Trophoblast cell (in vitro differentiated cells and primary cell): Measurements from ENCODE around the gene CPE.
"Not testable (repeated sequence)": the region's sequence is repeated elsewhere in the genome, so short reads cannot be mapped to it uniquely, and the experiment has no call there.

Experiments used
- DNase-seq, 2 donors: peaks; one replicate each; pipeline ENCODE4 v3.0.0-alpha.2; 2016
- H2AFZ ChIP-seq: 2 replicates; pipeline ENCODE4 v1.6.1; 2013; ENCODE audit warnings: low read length, moderate library complexity, mild to moderate bottlenecking; ENCODE audit not compliant: insufficient read depth, poor library complexity
- H2AK5ac ChIP-seq: 2 replicates; pipeline ENCODE4 v1.6.1; 2013; ENCODE audit warnings: mild to moderate bottlenecking, low read length
- H2BK120ac ChIP-seq: 2 replicates; pipeline ENCODE4 v1.6.1; 2013; ENCODE audit warnings: low read length, mild to moderate bottlenecking, moderate library complexity; ENCODE audit not compliant: insufficient read depth, poor library complexity
- H2BK12ac ChIP-seq: 2 replicates; pipeline ENCODE4 v1.6.1; 2013; ENCODE audit warnings: mild to moderate bottlenecking, low read length, moderate library complexity
- H2BK5ac ChIP-seq: 2 replicates; pipeline ENCODE4 v1.6.1; 2013; ENCODE audit warnings: low read length, low read depth, moderate library complexity, mild to moderate bottlenecking; ENCODE audit not compliant: poor library complexity
- H3K14ac ChIP-seq: 2 replicates; pipeline ENCODE4 v1.6.1; 2013; ENCODE audit warnings: mild to moderate bottlenecking, low read length
- H3K18ac ChIP-seq: 2 replicates; pipeline ENCODE4 v1.6.1; 2013; ENCODE audit warnings: mild to moderate bottlenecking, low read length
- H3K23ac ChIP-seq: 2 replicates; pipeline ENCODE4 v1.6.1; 2013; ENCODE audit warnings: low read length
- H3K27ac ChIP-seq: 2 replicates; pipeline ENCODE4 v1.5.1; 2013; ENCODE audit warnings: low read depth, mild to moderate bottlenecking, inconsistent platforms, low read length, moderate library complexity
- H3K27me3 ChIP-seq: 2 replicates; pipeline ENCODE4 v1.6.1; 2013; ENCODE audit warnings: inconsistent platforms, mild to moderate bottlenecking, low read length, moderate library complexity; ENCODE audit not compliant: insufficient read depth
- H3K36me3 ChIP-seq, 2 experiments: 1 replicate in 1 of 2; 2 replicates in 1 of 2; pipeline ENCODE4 v1.6.1; 2013; ENCODE audit warnings: low read length in 2 of 2, mild to moderate bottlenecking in 2 of 2, moderate library complexity in 1 of 2; ENCODE audit not compliant: insufficient read depth in 2 of 2, control insufficient read depth in 1 of 2
- H3K4ac ChIP-seq: 2 replicates; pipeline ENCODE4 v1.6.1; 2013; ENCODE audit warnings: low read depth, mild to moderate bottlenecking, low read length, moderate library complexity
- H3K4me1 ChIP-seq, 2 experiments: 1 replicate in 1 of 2; 2 replicates in 1 of 2; pipeline ENCODE4 v1.6.1; 2013; ENCODE audit warnings: low read length in 2 of 2, mild to moderate bottlenecking in 2 of 2, moderate library complexity in 1 of 2; ENCODE audit not compliant: insufficient read depth in 2 of 2, control insufficient read depth in 1 of 2
- H3K4me2 ChIP-seq: 2 replicates; pipeline ENCODE4 v1.6.1; 2013; ENCODE audit warnings: inconsistent platforms, mild to moderate bottlenecking, low read length, moderate library complexity
- H3K4me3 ChIP-seq: 2 replicates; pipeline ENCODE4 v1.5.1; 2013; ENCODE audit warnings: mild to moderate bottlenecking, low read depth, low read length, inconsistent platforms
- H3K79me1 ChIP-seq: one replicate; pipeline ENCODE4 v1.6.1; 2013; ENCODE audit warnings: low read length
- H3K79me2 ChIP-seq: 2 replicates; pipeline ENCODE4 v1.6.1; 2013; ENCODE audit warnings: low read length, mild to moderate bottlenecking; ENCODE audit not compliant: control insufficient read depth, insufficient read depth, poor library complexity
- H3K9ac ChIP-seq: 2 replicates; pipeline ENCODE4 v1.6.1; 2013; ENCODE audit warnings: mild to moderate bottlenecking, low read length
- H3K9me3 ChIP-seq: 2 replicates; pipeline ENCODE4 v1.6.1; 2013; ENCODE audit warnings: low read depth, mild to moderate bottlenecking, control low read depth, inconsistent platforms, low read length; ENCODE audit not compliant: insufficient read depth
- H4K12ac ChIP-seq: 2 replicates; pipeline ENCODE4 v1.6.1; 2013; ENCODE audit warnings: low read depth, mild to moderate bottlenecking, low read length, moderate library complexity
- H4K8ac ChIP-seq: 2 replicates; pipeline ENCODE4 v1.6.1; 2013; ENCODE audit warnings: low read depth, mild to moderate bottlenecking, low read length, moderate library complexity
- H4K91ac ChIP-seq: one replicate; pipeline ENCODE4 v1.6.1; 2013; ENCODE audit warnings: low read depth, mild to moderate bottlenecking, low read length, moderate library complexity
- WGBS: extraction: QIAGEN DNeasy Blood & Tissue Kit; methylation state at CpG from one replicate; pipeline ENCODE4 v1.1.7; 2013; ENCODE audit warnings: missing lambda C conversion rate; ENCODE audit not compliant: insufficient read length, insufficient coverage; ENCODE audit errors: extremely low coverage; 5-methylcytosine and 5-hydroxymethylcytosine counted together

Gene CPE

GRCh38 chr4:165342340-165342739 lies 36.5 kb upstream of the CPE start:
- H3K27me3 ChIP-seq, H3K9ac ChIP-seq, H2AFZ ChIP-seq, H4K8ac ChIP-seq, H3K79me1 ChIP-seq, H4K12ac ChIP-seq, H3K4me3 ChIP-seq, H2AK5ac ChIP-seq, DNase-seq, H3K18ac ChIP-seq, H3K23ac ChIP-seq, H3K4me1 ChIP-seq, H4K91ac ChIP-seq, H3K27ac ChIP-seq, H2BK12ac ChIP-seq, H2BK5ac ChIP-seq, H3K14ac ChIP-seq, H2BK120ac ChIP-seq, H3K79me2 ChIP-seq, H3K4ac ChIP-seq, H3K9me3 ChIP-seq, H3K4me2 ChIP-seq: not testable (repeated sequence)
- no CpG with 5 or more reads among the region's 5 CpGs for WGBS
- peaks cover 7 to 13% of the 10 kb centered on the region in 2 experiments for H3K36me3 ChIP-seq

DNA sequence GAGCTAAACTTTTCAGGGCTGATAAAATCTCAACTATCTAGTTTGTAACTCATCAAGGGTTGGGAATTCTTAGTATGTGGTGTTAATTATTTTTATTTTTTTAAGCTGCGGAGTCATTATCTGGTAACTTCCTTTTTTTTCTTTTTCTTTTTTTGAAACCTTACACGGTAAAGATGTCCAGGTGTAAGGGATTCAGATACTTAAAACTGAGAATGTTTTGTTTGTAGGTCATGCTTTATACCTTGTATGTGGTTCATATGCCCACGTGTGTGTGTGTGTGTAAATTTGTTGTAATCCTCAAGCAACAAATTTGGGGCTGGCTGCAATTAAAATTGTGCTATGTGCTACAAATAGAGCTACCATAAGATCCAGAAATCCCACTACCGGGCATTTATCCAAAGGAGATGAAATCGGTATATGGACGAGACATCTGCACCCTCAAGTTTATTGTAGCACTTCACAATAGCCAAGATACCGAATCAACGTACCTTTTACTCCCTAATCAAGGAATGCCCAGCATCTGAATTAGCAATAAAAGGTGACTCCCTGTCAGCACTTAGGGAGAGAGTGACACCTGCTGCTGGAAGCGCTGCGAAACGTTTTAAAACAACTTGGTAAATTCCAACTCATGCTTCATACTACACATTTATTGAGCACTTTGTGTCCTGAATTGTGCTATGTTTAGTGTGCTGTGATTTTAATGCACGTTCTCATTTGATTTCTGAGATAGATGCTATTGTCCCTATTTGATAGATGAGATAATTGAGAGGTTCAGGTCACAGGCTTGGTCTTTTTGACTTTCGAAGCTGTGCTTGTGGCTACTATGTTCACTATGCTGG lies 35.2 kb upstream of the CPE start:
- Histone ChIP-seq H3K23ac (no peak overlapping the region), H3K14ac (no peak overlapping the region), H4K12ac (no peak overlapping the region), H3K27ac (no peak overlapping the region), H3K18ac (no peak overlapping the region), H3K4me3 (no peak overlapping the region), H3K9me3 (no peaks in the 10 kb centered on the region), H2BK120ac (no peak overlapping the region), H3K79me1 (no peaks in the 10 kb centered on the region), H4K8ac (no peak overlapping the region), H2BK12ac (no peak overlapping the region), H2AFZ (no peak overlapping the region), H2AK5ac (no peak overlapping the region), H3K79me2 (no peaks in the 10 kb centered on the region), H3K4ac (no peak overlapping the region), H3K4me2 (no peak overlapping the region), H3K9ac (no peak overlapping the region), H2BK5ac (no peak overlapping the region), H4K91ac (no peak overlapping the region), H3K27me3 (no peaks in the 10 kb centered on the region), H3K4me1 (no peaks in the 10 kb centered on the region), H3K36me3 (peaks cover 7 to 13% of the 10 kb centered on the region in 2 experiments)
- peak; percentile 46 to 68 for DNase-seq
- WGBS, result no CpG with 5 or more reads among the region's 13 CpGs

- WGBS, result no CpG with 5 or more reads among the region's 10 CpGs
- H3K9me3 ChIP-seq, result no peaks in the 10 kb centered on the region
- no peak overlapping the region for H2BK5ac ChIP-seq
- no peak overlapping the region for H2AK5ac ChIP-seq
- no peak overlapping the region for H3K27ac ChIP-seq
- H3K4me1 ChIP-seq, result no peaks in the 10 kb centered on the region
- H3K4me2 ChIP-seq, result no peak overlapping the region
- no peak overlapping the region for H3K4ac ChIP-seq
- no peaks in the 10 kb centered on the region for H3K79me2 ChIP-seq
- no peak overlapping the region for H3K14ac ChIP-seq
- H3K27me3 ChIP-seq, result no peaks in the 10 kb centered on the region
- H3K18ac ChIP-seq, result no peak overlapping the region
- H3K36me3 ChIP-seq, result peaks cover 2 to 5% of the 10 kb centered on the region in 2 experiments
- H2BK12ac ChIP-seq, result no peak overlapping the region
- H3K79me1 ChIP-seq, result no peaks in the 10 kb centered on the region
- no peak overlapping the region for H3K23ac ChIP-seq
- H4K8ac ChIP-seq, result no peak overlapping the region
- no peak overlapping the region for H3K9ac ChIP-seq
- H2BK120ac ChIP-seq, result no peak overlapping the region
- no peak overlapping the region for H2AFZ ChIP-seq
- H4K12ac ChIP-seq, result no peak overlapping the region
- no peak overlapping the region for H4K91ac ChIP-seq
- no peak for DNase-seq
- no peak overlapping the region for H3K4me3 ChIP-seq
Observed at GRCh38 chr4:165345666-165346417, 33.0 kb upstream of the CPE start.

DNA sequence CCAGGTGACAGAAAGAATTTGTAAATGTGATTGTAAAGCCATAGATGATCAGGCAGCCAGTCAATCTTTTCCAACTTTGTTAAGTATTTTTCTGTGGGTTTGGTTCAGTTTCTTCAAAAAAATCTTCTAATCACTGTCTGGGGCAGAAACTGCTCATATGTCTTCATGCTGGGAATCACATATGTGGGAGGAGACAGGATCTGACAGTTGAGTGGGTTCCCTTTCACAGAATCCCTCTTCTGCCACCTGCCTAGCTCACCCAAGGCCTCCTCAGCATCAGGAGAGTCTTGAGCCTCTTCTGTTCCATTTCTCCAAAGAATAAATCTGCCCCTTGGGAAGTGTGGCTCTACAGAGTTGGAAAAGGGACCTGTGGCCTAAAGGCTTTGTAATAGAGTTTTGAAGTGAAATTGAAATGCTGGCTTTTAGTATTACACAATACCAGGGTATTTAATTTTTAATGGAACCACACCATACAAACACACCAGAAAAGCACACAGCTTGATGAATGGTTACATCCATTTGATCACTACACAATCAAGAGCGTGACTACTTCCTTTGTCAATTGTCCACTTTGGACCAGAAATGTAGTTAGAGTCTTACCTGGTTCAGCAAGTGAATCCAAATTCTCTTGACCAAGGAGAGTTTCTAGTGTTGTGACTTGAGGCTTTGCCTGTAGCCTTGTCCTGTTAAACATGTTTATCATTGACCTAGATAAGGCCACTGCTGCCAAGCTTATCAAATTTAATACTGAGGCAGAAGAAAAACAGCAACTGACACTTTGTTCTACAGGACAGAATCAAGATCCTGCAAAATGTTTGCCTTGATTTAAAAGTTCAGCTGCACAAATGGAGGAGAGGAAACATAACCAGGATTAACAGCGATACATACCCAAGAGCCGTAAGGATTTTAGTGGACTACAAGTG lies 30.9 kb upstream of the CPE start:
- no peak overlapping the region for H3K4me2 ChIP-seq
- DNase-seq, result no peak
- WGBS, result no CpG with 5 or more reads among the region's 3 CpGs

More for the DNA sequence above, 30.9 kb upstream of the CPE start:
- H3K27me3 ChIP-seq, result no peaks in the 10 kb centered on the region
- no peak overlapping the region for H4K12ac ChIP-seq
- no peak overlapping the region for H2BK120ac ChIP-seq
- H2BK12ac ChIP-seq, result no peak overlapping the region
- H3K4ac ChIP-seq, result no peak overlapping the region
- H3K36me3 ChIP-seq, result no peaks in the 10 kb centered on the region
- H2BK5ac ChIP-seq, result no peak overlapping the region
- H3K79me1 ChIP-seq, result no peaks in the 10 kb centered on the region
- no peak overlapping the region for H3K9ac ChIP-seq
- no peak overlapping the region for H3K14ac ChIP-seq
- no peak overlapping the region for H4K8ac ChIP-seq
- no peak overlapping the region for H3K18ac ChIP-seq
- H3K27ac ChIP-seq, result no peak overlapping the region
- no peaks in the 10 kb centered on the region for H3K4me1 ChIP-seq
- no peak overlapping the region for H3K4me3 ChIP-seq
- no peak overlapping the region for H2AK5ac ChIP-seq
- no peaks in the 10 kb centered on the region for H3K9me3 ChIP-seq
- H2AFZ ChIP-seq, result no peak overlapping the region
- no peak overlapping the region for H4K91ac ChIP-seq
- no peak overlapping the region for H3K23ac ChIP-seq
- no peaks in the 10 kb centered on the region for H3K79me2 ChIP-seq
